ENCODE results near the gene SPPL2B. TPM values are rescaled to one million over a fixed set of nuclear protein-coding genes. Genes with fewer than 3 reads are reported as not detected.
A peak's percentile ranks its signal among the peaks of the same experiment; 100 is the strongest.

Gene SPPL2B
- total RNA-seq, 1 donor from 2014 or later, result 153 TPM

GRCh38 chr19:2308114-2308556, 20.3 kb upstream of the SPPL2B start, which contains the start of gene LINGO3:
Gene LINGO3 (minus strand): TSS chr19:2308154. CDS start chr19:2291776, 16,378 bp downstream.
- H3K4me3 Mint-ChIP-seq (ENCODE audit: low read depth), result peak within 1 kb of the TSS; percentile 44
- H3K4me1 Mint-ChIP-seq (ENCODE audit: low read depth), result no peaks in the 10 kb centered on the region
- H3K27me3 Mint-ChIP-seq, result peaks cover 55% of the 10 kb centered on the region
- H3K36me3 Mint-ChIP-seq (ENCODE audit: insufficient read depth), result no peaks in the 10 kb centered on the region
- peak within 1 kb of the TSS; percentile 71 for H3K27ac Mint-ChIP-seq
- no peak for TF ChIP-seq CTCF (IDR thresholded peaks at IDR 0.05; ENCODE audit: unreplicated experiment)
- no peaks in the 10 kb centered on the region for H3K9me3 Mint-ChIP-seq (ENCODE audit: low read depth)
- no peak for DNase-seq (ENCODE audit: low spot score, unreplicated experiment)

- H3K4me1 Mint-ChIP-seq (ENCODE audit: low read depth), result no peaks in the 10 kb centered on the region
- H3K4me3 Mint-ChIP-seq (ENCODE audit: low read depth), result no peak overlapping the region
- TF ChIP-seq CTCF (IDR thresholded peaks at IDR 0.05; ENCODE audit: unreplicated experiment), result no peak
- no peak for DNase-seq (ENCODE audit: low spot score, unreplicated experiment)
- H3K27me3 Mint-ChIP-seq, result peaks cover 50% of the 10 kb centered on the region
- H3K27ac Mint-ChIP-seq, result no peak overlapping the region
- peaks cover under 1% of the 10 kb centered on the region for H3K36me3 Mint-ChIP-seq (ENCODE audit: insufficient read depth)
- H3K9me3 Mint-ChIP-seq (ENCODE audit: low read depth), result peaks cover under 1% of the 10 kb centered on the region
Observed at GRCh38 chr19:2309734-2310362, 18.6 kb upstream of the SPPL2B start.

GRCh38 chr19:2311093-2311492, 17.4 kb upstream of the SPPL2B start:
- H3K4me3 Mint-ChIP-seq (ENCODE audit: low read depth), result no peak overlapping the region
- no peak for DNase-seq (ENCODE audit: low spot score, unreplicated experiment)
- peaks cover 3% of the 10 kb centered on the region for H3K36me3 Mint-ChIP-seq (ENCODE audit: insufficient read depth)
- no peak for TF ChIP-seq CTCF (IDR thresholded peaks at IDR 0.05; ENCODE audit: unreplicated experiment)
- no peak overlapping the region for H3K27ac Mint-ChIP-seq
- peaks cover 5% of the 10 kb centered on the region for H3K9me3 Mint-ChIP-seq (ENCODE audit: low read depth)
- H3K4me1 Mint-ChIP-seq (ENCODE audit: low read depth), result no peaks in the 10 kb centered on the region
- peaks cover 47% of the 10 kb centered on the region for H3K27me3 Mint-ChIP-seq

GRCh38 chr19:2312820-2313501, 15.5 kb upstream of the SPPL2B start:
- no peak overlapping the region for H3K4me3 Mint-ChIP-seq (ENCODE audit: low read depth)
- peaks cover 37% of the 10 kb centered on the region for H3K27me3 Mint-ChIP-seq
- no peaks in the 10 kb centered on the region for H3K4me1 Mint-ChIP-seq (ENCODE audit: low read depth)
- peaks cover 3% of the 10 kb centered on the region for H3K36me3 Mint-ChIP-seq (ENCODE audit: insufficient read depth)
- DNase-seq (ENCODE audit: low spot score, unreplicated experiment), result no peak
- H3K27ac Mint-ChIP-seq, result no peak overlapping the region
- TF ChIP-seq CTCF (IDR thresholded peaks at IDR 0.05; ENCODE audit: unreplicated experiment), result no peak
- peaks cover 5% of the 10 kb centered on the region for H3K9me3 Mint-ChIP-seq (ENCODE audit: low read depth)

- Mint-ChIP-seq H3K4me1 (ENCODE audit: low read depth) (no peaks in the 10 kb centered on the region), H3K27me3 (peaks cover 19% of the 10 kb centered on the region), H3K4me3 (ENCODE audit: low read depth) (no peak overlapping the region), H3K36me3 (ENCODE audit: insufficient read depth) (peaks cover 3% of the 10 kb centered on the region), H3K27ac (no peak overlapping the region), H3K9me3 (ENCODE audit: low read depth) (peaks cover 5% of the 10 kb centered on the region)
- TF ChIP-seq CTCF (IDR thresholded peaks at IDR 0.05; ENCODE audit: unreplicated experiment), result no peak
- no peak for DNase-seq (ENCODE audit: low spot score, unreplicated experiment)
Observed at GRCh38 chr19:2315121-2315817, 13.2 kb upstream of the SPPL2B start.

Measured in progenitor cell of endocrine pancreas (in vitro differentiated cells).